ENCODE results near the gene HOXC11.

- TF ChIP-seq CTCF (IDR thresholded peaks at IDR 0.05) (no peak), EZH2 (IDR thresholded peaks at IDR 0.05; ENCODE audit: borderline replicate concordance, insufficient read depth, low read depth, low read length, poor library complexity, severe bottlenecking) (no peak)
Observed at GRCh38 chr12:53985692-53985993, 12.7 kb downstream of the HOXC11 start.
